AG08396 (cell line): ENCODE data around the gene DENND2A.
"Not testable (repeated sequence)": the region's sequence is repeated elsewhere in the genome, so short reads cannot be mapped to it uniquely, and the experiment has no call there.

Experiments used
- DNase-seq: peaks from one replicate; pipeline ENCODE4 v3.0.0; 2012; ENCODE audit warnings: low spot score, mixed read lengths

The DENND2A gene, protein sequence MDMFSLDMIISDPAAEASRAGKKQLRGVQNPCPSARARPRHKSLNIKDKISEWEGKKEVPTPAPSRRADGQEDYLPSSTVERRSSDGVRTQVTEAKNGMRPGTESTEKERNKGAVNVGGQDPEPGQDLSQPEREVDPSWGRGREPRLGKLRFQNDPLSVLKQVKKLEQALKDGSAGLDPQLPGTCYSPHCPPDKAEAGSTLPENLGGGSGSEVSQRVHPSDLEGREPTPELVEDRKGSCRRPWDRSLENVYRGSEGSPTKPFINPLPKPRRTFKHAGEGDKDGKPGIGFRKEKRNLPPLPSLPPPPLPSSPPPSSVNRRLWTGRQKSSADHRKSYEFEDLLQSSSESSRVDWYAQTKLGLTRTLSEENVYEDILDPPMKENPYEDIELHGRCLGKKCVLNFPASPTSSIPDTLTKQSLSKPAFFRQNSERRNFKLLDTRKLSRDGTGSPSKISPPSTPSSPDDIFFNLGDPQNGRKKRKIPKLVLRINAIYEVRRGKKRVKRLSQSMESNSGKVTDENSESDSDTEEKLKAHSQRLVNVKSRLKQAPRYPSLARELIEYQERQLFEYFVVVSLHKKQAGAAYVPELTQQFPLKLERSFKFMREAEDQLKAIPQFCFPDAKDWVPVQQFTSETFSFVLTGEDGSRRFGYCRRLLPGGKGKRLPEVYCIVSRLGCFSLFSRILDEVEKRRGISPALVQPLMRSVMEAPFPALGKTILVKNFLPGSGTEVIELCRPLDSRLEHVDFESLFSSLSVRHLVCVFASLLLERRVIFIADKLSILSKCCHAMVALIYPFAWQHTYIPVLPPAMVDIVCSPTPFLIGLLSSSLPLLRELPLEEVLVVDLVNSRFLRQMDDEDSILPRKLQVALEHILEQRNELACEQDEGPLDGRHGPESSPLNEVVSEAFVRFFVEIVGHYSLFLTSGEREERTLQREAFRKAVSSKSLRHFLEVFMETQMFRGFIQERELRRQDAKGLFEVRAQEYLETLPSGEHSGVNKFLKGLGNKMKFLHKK

DNA sequence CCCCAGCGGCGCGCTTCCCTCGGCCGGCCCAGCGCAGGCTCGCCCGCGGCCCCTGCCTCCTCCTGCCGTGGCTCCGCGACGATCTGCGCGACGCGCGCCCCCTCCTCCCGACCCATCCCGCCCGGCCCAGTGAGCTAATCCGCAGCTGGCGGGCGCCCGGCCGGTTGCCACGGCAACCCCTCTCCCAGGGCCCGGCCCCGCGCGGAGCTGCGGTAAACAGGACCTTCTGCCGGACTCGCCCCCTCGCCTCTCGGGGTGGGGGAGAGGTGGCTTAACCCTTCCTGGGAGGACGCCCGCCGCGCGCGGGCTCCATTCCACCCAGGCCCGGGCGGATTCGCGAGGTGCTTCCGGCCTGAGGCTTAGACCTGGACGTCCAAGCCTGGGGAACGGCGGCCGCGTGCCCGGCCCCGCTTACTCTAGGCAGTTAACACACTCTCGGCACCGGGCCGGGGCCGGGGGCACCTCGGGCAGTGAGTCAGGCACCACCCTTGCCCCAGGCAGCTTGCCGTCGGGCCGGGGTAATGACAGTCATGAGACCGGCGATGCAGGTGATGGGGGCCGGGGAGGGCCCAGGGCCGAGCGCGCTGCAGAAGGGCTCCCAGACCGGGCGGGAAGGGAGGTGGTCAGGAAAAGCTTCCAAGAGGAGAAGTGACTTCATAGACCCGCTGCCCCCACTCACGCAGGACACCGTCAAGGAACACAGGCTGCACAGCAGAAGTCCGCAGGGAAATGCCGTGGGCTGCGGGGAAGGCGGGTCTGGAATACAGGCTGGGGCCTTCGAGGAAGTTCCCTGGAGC, at the start of gene DENND2A:
TSS of gene DENND2A (minus strand) at position 87 of the 797 bp plus-strand sequence. CDS start 38,416 bp downstream, outside the sequence.
- peak; percentile 84 for DNase-seq

DNA sequence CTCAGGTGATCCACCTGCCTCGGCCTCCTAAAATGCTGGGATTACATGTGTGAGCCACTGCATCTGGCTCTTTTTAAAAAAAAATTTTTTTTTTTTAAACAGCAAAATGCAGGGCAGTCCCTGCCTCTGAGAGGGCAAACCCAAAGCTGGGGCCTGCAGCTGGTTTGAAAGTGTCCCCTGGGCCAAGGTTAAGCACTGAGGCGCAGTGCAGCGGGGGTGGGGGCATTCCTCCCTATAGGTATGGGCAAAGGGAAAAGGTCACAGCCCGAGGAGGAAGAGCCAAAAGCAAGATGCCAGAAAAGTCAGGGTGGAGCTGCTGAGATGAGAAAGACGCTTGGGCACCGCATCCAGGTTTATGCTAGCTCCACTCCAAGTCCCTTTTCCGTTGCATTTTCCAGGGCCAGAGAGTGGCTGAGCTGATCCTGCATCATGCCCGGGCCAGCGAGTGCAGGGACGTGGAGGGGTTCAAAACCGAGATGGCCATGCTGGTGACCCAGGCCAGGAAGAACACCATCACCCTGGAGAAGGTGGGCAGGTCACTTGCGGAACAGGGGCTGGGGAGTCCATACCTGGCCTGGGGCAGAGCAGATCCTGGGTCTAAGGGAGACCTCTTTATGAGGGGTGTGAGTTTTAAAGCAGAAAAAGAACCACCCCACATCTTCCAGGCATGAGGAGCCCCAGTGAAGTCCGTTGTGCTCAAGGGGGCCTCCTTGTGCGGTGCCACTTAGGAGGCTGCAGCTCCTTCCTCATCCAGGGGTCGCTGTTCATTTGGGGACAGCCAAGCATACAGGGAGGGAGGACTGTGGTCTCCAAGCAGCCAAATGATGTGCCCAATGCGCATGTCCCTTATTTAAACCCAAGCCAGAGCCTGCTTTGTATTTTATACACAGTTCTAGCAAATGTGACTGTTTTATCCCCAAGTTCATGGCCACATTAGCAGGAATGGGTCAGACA, 48.9 kb upstream of the DENND2A start:
- no peak for DNase-seq

DNA sequence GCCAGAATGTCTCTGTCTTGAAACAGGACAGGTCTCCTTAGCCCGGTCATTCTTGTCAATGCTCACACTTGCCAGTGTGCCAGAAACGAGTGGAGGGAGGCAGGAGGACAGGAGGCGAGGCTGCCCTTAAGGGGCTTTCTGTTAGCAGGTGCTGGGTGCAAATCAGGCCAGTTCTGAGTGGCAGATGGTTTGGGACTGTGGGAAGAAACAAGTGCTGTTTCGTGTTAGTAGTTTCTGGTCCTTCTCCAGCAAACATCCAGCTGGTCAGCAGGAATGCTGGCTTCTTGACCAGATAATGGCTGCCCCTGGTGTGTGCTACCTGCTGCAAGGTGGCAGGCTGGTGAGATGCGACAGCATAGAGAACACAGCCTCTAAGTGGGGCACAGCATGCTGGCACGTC, 47.7 kb upstream of the DENND2A start:
- no peak for DNase-seq

DNA sequence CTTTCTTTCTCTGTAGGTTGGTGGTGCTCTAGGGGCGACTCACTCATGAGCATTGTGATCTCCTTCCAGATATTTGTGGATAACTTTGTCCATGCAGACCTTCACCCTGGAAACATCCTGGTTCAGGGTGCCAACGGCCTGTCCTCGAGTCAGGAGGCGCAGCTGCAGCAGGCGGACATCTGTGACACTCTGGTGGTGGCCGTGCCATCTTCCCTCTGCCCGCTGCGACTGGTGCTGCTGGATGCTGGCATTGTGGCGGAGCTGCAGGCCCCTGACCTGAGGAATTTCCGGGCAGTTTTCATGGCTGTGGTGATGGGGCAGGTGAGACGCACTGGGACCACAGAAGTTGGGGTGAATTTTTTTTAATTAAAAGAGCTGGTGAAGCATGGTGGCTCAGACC, 46.3 kb upstream of the DENND2A start:
- DNase-seq, result no peak

DNA sequence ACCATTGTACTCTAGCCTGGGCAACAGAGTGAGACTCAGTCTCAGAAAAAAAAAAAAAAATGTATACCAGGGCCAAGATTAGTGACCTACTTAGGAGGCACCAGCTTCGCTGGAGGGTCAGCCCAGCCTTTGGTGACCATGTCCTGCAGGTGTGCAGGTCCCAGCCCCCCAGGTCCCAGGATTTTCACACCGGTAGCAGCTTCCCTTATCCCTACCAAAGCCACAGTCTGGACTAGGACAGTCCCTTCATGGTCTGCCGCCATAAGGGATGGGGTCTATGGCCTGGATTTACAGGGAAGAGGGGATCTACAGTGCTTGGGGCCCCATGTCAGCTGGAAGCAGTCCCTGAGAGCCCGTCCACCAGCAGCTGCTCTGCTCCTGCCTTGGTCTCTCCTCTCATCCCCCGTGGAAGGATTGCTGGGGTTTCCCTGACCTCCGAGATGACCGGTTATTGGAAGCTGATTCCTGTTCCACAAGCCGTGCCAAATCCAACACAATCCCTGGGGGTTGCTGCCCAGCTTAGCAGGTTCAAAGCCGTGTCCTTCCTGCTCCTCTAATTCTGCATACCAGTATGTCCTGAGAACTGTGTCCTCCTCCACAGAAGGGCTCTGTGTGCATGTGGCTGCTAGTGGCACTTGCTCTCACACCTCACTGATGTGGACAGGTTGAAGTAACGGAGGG, 44.9 kb upstream of the DENND2A start:
- no peak for DNase-seq

DNA sequence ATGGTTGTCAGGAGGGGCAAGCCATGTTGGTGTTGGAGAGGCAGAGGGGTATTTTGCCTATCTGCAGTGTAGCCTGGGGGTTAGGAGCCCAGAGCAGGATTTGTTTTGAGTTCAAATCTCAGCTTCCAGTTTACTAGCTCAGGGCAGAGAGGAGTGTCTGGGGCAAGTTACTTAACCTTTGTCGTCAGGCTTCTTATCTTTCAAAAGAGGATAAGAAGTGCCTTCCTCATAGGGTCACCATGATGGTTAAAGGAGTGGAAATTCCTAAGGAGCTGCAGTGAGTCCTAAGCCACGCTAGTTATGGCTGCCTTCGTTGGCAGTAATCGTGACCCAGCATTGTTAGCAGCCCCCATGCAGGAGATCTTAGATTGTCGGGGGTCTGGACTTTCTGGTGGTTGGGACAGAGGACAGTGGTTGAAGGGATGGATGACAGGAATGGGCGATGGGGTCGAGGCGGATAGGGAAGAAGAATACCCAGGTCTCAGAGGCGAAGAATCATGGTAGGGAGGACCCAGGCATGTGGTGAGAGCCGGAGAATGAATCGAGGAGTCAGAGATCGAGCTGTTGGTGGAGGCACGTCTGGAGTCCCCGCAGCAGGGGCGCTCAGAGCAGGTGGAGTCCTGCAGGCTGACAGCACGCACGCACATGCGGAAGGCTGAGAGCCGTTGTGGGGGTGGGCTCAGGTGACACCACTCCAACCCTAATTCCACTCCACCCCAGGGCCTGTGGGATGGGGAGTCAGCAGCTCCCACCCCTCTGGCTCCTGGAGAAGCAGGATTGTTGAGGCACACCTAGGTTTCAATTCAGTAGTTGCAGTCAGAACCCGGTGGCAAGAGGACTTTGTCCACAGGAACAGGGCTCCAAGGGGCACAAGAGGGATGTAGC, 43.7 kb upstream of the DENND2A start:
- DNase-seq, result no peak

DNA sequence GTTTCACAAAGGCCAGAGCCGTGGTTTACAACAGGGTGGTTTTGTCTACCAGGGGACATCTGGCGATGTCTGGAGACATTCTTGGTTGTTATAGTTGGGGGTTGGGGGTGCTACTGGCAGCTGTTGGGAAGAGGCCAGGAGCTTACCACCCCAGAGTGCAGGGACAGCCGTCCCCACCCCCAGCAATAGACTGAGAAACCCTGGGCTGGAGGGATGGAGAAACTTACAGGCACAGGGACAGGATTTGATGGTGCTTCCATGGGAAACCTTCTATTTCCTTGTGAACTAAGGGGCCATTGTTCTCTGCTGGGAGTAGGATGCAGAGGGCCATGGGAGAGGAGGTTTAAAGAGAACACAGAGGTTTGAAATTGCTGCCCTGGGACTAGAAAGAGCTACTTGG, 43.0 kb upstream of the DENND2A start:
- DNase-seq, result no peak

DNA sequence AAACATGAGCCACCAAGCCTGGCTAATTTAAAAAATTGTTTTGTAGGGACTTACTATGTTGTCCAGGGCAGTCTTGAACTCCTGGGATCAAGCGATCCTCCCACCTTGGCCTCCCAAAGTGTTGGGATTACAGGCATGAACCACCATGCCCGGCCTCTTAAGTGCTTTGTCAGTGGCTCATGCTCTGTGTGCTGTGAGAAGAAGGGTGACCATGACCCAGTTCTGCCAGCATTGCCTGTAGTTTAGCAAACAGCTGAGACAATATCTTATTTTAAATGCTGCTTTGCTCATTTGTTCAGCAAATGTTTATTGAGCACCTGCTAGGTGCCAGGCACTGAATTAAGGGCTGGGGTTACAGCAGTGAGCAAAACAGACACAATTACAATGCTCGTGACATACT, 41.2 kb upstream of the DENND2A start:
- DNase-seq, result no peak

DNA sequence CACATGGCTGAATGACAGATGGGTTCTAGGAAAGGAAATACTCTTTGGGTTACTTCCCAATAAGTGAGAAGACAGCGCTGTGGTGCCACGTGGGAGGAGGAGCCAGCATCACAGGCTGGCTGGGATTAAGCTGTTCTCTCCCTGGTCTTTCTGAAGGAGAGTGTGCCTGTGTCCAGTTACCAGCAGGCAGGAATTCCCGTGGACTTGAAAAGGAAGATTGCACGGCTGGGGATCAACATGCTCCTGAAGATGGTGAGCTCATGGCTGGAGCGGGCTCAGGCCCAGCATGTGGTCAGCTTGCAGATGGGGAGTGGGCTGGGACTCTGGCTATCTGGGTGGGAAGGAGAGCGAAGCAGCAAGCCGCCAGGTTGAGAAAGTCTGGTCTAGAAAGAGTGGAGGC, 40.3 kb upstream of the DENND2A start:
- no peak for DNase-seq

DNA sequence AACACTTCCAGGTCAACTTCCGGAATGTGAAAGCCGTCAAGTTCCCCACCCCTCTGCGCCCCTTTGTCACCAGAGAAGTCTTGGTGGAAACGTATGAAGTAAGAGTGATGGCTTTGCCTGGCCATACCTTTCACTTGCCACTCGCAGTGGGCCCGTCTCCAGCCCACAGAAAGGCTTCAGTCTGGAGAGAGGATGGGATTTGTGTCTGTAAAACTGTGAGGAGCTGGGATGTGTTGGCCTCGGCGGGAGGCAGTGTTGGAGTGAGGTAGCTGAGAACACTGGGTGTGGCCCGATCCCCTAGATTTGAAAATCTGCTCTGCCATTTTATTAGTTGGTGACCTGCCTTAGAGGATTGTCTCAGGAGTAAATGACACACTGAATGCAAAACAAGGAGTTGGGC, 38.6 kb upstream of the DENND2A start:
- DNase-seq, result no peak

DNA sequence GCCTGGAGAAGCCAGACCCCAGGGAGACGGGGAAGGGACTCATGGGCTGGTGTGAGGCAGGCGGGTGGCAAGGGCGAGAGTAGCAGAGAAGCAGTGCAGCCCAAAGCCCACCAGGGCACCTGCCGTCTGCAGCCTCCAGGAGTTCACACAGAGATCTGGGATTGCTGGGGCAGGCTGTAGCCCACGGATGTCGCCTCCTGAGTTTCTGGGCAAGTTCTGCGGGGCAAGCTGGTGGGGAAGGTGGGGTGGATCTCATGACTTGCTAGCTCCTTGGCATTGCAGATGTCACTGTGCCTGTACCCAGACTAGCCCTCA, 38.2 kb upstream of the DENND2A start:
- no peak for DNase-seq

DNA sequence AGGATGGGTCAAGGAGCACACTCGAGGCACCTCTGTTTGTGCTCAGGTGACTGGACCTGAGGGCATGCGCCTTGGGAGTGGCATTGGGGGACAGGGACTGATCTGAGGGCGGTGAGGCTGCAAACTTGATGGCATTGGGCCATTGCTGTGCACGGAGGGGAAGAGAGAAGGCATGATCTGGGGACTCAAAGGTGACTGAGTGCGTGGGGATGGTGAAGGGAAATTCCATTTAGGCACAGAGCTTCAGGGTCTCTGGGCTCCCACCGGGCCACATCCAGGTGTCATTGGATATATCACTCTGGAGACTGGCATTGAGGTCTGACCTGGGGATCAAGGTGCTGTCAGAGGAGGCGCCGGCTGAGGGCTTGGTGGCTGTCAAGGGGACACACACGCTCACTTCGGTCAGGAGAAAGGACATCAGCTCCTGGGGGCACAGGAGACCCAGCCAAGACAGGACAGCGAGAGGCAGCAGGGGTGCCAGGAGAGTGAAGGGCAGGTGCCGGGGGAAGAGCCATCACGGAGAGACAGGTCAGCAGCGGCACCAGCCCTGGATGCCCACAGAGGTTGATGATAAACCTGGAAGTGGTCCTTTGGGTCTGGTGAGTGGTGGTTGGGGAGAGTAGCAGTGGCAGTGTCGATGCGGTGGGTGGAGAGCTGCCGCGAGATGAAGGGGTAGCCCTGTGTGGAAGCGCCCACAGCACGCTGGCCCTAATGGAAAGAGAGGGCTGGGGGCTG, 37.6 kb upstream of the DENND2A start:
- DNase-seq, result no peak

DNA sequence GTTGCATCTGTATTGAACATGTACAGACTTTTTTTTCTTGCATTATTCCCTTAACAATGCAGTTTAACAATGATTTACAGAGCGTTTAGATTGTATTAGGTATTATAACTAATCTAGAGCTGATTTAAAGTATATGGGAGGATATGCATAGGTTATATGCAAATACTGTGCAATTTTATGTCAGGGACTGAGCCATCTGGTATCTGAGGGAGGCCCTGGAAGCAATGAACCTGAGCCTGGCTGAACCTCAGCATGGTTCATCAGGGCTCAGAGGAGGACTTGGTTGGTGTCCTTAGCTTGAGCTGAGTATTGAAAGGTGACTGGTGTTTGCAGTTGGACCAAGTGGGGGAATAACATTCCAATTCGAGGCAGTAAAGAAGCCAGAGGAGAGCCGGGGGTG, 36.9 kb upstream of the DENND2A start:
- DNase-seq, result no peak

DNA sequence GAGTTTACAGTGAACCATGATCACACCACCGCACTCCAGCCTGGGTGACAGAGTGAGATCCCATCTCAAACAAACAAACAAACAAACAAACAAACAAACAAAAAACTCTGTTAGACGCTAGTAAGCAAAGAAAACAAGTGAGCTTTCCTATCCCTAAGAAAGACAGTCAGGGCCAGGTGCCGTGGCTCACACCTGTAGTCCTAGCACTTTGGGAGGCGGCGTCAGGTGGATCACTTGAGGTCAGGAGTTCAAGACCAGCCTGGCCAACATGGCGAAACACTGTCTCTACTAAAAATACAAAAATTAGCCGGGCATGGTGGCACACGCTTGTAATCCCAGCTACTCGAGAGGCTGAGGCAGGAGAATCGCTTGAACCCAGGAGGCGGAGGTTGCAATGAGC, 36.3 kb upstream of the DENND2A start:
- DNase-seq, result not testable (repeated sequence)

DNA sequence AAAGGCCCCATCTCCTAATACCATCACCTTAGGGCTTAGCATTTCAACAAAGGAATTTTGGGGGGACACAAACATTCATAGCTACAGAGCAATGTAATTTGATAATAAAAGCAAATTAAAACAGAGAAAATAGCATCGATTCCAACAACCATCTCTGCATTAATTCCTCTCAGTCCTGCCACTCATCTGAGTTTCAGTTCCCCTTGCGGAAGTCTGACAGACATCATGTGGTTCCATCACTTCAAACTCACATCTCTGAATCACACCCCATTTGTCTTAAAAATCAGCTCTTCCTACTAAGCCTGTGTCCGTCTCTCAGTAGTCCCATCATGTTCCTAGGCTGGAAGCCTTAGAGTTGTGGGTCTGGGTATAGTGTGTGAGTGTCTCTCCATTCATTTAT, 35.7 kb upstream of the DENND2A start:
- no peak for DNase-seq

DNA sequence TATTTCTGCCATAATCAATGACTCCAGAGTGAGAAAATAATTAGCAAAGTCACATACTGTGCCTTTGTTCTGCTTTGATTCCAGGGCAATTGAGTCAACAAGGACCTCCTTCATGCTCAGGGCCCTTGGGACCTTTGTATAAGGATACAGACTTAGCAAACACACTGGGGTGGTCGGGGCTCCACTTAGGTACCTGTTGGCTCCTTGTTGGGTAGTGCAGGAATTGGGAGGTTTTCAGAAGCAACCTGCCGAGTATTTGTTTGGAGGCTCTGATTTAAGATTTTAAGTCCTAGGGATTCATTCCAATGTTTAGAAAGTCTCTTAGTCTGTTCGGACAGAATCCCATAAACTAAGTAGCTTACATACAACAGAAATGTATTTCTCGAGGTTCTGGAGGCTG, 35.1 kb upstream of the DENND2A start:
- no peak for DNase-seq

DNA sequence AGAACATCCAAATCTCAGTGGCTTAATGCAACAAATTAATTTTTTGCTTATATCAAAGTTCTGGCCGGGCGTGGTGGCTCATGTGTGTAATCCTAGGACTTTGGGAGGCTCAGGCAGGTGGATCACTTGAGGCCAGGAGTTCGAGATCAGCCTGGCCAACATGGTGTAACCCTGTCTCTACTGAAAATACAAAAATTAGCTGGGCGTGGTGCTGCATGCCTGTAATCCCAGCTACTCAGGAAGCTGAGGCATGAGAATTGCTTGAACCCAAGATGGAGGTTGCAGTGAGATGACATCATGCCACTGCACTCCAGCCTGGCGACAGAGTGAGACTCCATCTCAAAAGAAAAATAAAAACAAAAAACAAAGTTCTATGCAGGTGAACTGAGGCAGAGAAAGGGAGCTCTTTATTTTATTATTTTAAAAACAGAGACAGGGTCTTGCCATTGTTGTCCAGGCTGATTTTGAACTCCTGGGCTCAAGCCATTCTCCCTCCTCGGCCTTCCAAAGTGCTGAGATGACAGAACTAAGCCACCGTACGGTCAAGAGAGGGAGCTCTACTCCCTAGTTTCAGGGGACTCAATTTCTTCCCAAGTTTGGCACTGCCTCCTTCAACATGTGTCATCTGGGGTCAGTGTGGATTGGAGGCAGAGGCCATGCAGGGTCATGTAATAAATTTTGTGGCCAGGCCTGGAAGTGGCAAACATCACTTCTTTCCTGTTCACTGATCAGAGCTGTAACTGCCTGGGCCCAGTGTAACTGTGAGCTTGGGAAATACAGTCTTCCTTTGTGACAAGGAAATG, 34.5 kb upstream of the DENND2A start:
- DNase-seq, result peak; percentile 77

DNA sequence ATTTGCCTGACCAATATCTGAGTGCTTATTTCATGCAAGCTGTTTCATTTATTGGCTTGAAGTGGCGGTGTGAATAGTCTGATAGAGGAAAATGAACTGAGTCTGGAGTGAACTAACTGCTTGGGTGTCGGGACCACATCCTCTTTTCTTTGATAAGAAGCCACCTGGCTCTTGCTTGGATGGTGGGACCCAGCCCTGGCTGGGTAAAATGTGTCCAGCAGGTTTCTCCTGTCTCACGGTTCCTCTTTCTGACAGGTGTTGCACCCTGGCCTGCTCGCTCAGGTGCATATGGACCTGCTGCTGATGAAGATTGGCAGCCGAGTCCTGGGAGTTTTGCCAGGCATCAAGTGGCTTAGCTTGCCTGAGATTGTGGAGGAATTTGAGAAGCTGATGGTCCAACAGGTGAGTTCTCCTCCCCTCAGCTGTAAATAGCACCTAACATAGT, 33.8 kb upstream of the DENND2A start:
- DNase-seq, result no peak
